Activated CD8-positive, alpha-beta T cell treated with anti-CD3 and anti-CD28 coated beads, Interleukin-2, amount 10 ng/mL, durations not matched to agents 7 days and 5 days (primary cell): ENCODE measurements around the gene ZFYVE21. TPM values are rescaled to one million over a fixed set of nuclear protein-coding genes. Genes with fewer than 3 reads are reported as not detected.

Experiments used
- ATAC-seq: fragments of 150-1000 bp; cut with Tn5 transposase; one replicate; pipeline ENCODE4 v1.10.0; 2021; ENCODE audit warnings: moderate library complexity
- CTCF ChIA-PET: fragments of 350-600 bp; sonication (Branson Sonifier 250); formaldehyde crosslinking; loops from one replicate; lab custom pipeline; 2021; ENCODE audit warnings: antibody characterized with exemption; lab: Charles Lee
- POLR2A ChIA-PET: fragments of 350-600 bp; sonication (Branson Sonifier 250); formaldehyde crosslinking; loops from one replicate; lab custom pipeline; 2021; ENCODE audit warnings: antibody characterized with exemption; lab: Charles Lee
- DNase-seq: peaks from one replicate; pipeline ENCODE4 v3.0.0-alpha.2; 2020
- H3K27ac Mint-ChIP-seq: one replicate; pipeline ENCODE4 v1.8.0; 2021; ENCODE audit warnings: mild to moderate bottlenecking, mixed read lengths
- H3K27me3 Mint-ChIP-seq: one replicate; pipeline ENCODE4 v1.8.0; 2021; ENCODE audit warnings: low read depth, mixed read lengths
- H3K36me3 Mint-ChIP-seq: one replicate; pipeline ENCODE4 v1.8.0; 2021; ENCODE audit warnings: low read depth, mixed read lengths
- H3K4me1 Mint-ChIP-seq: one replicate; pipeline ENCODE4 v1.8.0; 2021; ENCODE audit warnings: low read depth, mixed read lengths
- H3K4me3 Mint-ChIP-seq: one replicate; pipeline ENCODE4 v1.8.0; 2021; ENCODE audit warnings: mild to moderate bottlenecking, mixed read lengths
- H3K9me3 Mint-ChIP-seq: one replicate; pipeline ENCODE4 v1.8.0; 2022; ENCODE audit warnings: mixed read lengths; ENCODE audit not compliant: insufficient read depth
- total RNA-seq, 2 experiments: library from RNA; stranded (reverse); gene quantifications; one replicate each; pipeline ENCODE4 v1.2.3, GENCODE V29; 2021

Gene ZFYVE21
- total RNA-seq, 2 experiments from 2014 or later: 16.7 to 17.4 TPM

DNA sequence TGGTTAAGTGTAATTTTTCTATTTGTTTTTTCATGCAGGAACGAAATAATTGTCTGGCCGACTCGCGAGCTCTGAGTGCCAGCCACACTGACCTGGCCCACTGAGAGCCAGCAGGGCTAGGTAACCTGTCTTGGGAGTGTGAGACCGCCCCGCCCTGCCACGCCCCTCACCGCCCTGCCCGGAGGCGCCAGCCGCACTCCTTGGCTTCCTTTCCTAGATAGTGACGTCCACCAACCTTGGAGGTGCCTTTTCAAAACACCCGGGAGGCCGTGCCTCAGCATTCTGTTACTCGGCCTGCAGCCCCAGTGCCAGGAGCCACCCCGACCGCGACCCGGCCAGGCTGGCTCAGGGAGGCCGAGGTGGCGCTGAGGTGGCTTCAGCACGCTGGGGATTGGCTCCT, 22.1 kb upstream of the ZFYVE21 start:
- H3K4me3 Mint-ChIP-seq: no peak overlapping the region
- ATAC-seq (no peak), DNase-seq (no peak)
- peaks cover 39% of the 10 kb centered on the region for H3K36me3 Mint-ChIP-seq
- CTCF ChIA-PET: interaction anchor here (1.1 kb wide), 1 partner anchor 14 kb away, joined by 4 read pairs; no protein-coding TSS in a partner anchor
- no peaks in the 10 kb centered on the region for H3K4me1 Mint-ChIP-seq
- H3K27ac Mint-ChIP-seq: no peak overlapping the region
- POLR2A ChIA-PET: no interaction called here
- no peaks in the 10 kb centered on the region for H3K9me3 Mint-ChIP-seq
- no peaks in the 10 kb centered on the region for H3K27me3 Mint-ChIP-seq

- Mint-ChIP-seq H3K27ac (no peak overlapping the region), H3K36me3 (peaks cover 36% of the 10 kb centered on the region), H3K4me3 (no peak overlapping the region), H3K4me1 (no peaks in the 10 kb centered on the region), H3K9me3 (no peaks in the 10 kb centered on the region), H3K27me3 (no peaks in the 10 kb centered on the region)
- no peak for ATAC-seq
- DNase-seq: no peak
- ChIA-PET CTCF (no interaction called here), POLR2A (interaction anchor here (0.6 to 0.9 kb wide), 2 partner anchors 15 to 32 kb away, joined by 3 read pairs; no protein-coding TSS in a partner anchor)
Observed at GRCh38 chr14:103694572-103695026, 21.0 kb upstream of the ZFYVE21 start.

GRCh38 chr14:103695296-103696069, 20.1 kb upstream of the ZFYVE21 start:
- no peaks in the 10 kb centered on the region for H3K27me3 Mint-ChIP-seq
- H3K4me1 Mint-ChIP-seq: no peaks in the 10 kb centered on the region
- H3K36me3 Mint-ChIP-seq: peaks cover 35% of the 10 kb centered on the region
- H3K9me3 Mint-ChIP-seq: no peaks in the 10 kb centered on the region
- ATAC-seq (no peak), DNase-seq (no peak)
- ChIA-PET POLR2A (no interaction called here), CTCF (no interaction called here)
- H3K27ac Mint-ChIP-seq: no peak overlapping the region
- no peak overlapping the region for H3K4me3 Mint-ChIP-seq

GRCh38 chr14:103696070-103696402, 19.6 kb upstream of the ZFYVE21 start:
- Mint-ChIP-seq H3K27me3 (no peaks in the 10 kb centered on the region), H3K4me1 (no peaks in the 10 kb centered on the region), H3K9me3 (no peaks in the 10 kb centered on the region), H3K36me3 (peaks cover 34% of the 10 kb centered on the region), H3K27ac (no peak overlapping the region), H3K4me3 (no peak overlapping the region)
- CTCF ChIA-PET: interaction anchor here (1.8 kb wide), 1 partner anchor 16 kb away, joined by 5 read pairs; no protein-coding TSS in a partner anchor
- POLR2A ChIA-PET: no interaction called here
- ATAC-seq (no peak), DNase-seq (no peak)

GRCh38 chr14:103696466-103697071, 19.0 kb upstream of the ZFYVE21 start:
- H3K9me3 Mint-ChIP-seq: no peaks in the 10 kb centered on the region

GRCh38 chr14:103697206-103697602, 18.4 kb upstream of the ZFYVE21 start:
- Mint-ChIP-seq H3K4me3 (no peak overlapping the region), H3K27ac (no peak overlapping the region), H3K4me1 (no peaks in the 10 kb centered on the region), H3K9me3 (no peaks in the 10 kb centered on the region), H3K27me3 (no peaks in the 10 kb centered on the region), H3K36me3 (peaks cover 37% of the 10 kb centered on the region)
- ChIA-PET CTCF (interaction anchor here (1.8 kb wide), 1 partner anchor 17 kb away, joined by 5 read pairs; no protein-coding TSS in a partner anchor), POLR2A (no interaction called here)
- DNase-seq (no peak), ATAC-seq (no peak)

More at GRCh38 chr14:103696466-103697071, 19.0 kb upstream of the ZFYVE21 start:
- ChIA-PET CTCF (interaction anchor here (1.8 kb wide), 1 partner anchor 17 kb away, joined by 5 read pairs; no protein-coding TSS in a partner anchor), POLR2A (no interaction called here)
- DNase-seq (no peak), ATAC-seq (no peak)
- no peak overlapping the region for H3K4me3 Mint-ChIP-seq
- no peaks in the 10 kb centered on the region for H3K4me1 Mint-ChIP-seq
- H3K27me3 Mint-ChIP-seq: no peaks in the 10 kb centered on the region
- H3K27ac Mint-ChIP-seq: peak overlapping the region; percentile 20
- peaks cover 34% of the 10 kb centered on the region for H3K36me3 Mint-ChIP-seq

DNA sequence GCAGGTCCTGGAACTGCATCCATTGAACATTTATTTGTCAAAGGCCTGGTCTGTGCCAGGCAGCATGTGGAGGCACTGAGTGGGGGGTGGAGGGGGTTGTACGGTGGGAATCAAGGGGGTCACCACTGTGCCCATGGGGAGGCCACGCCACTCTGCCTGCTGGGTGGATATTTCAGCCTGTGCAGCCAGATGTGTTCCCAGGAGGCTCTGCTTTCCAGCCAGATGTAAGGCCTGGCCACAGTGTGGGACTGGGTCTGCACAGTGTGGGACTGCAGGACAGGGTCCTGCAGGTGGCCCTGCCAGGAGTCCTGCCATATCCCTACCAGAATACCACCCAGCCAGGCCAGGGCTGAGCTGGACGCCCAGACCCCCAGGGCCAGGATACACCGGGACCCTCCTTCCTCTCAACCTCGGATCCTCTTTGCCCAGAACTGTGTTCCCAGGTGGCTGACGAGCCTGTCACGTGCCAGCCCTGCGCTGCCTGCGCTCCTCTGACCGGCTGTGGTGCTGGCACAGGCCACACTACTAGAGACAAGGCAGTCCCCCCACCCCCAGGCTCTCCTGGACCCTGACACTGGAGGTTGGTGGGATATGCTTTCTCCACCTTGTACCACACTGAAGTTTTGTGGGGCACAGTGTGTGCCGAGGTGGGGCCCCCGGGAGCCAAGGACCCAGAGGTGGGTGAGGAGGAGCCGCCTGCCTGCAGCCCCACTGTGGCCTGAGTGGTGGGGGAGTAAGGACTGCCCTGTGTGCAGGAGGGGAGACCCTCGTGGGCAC, 17.8 kb upstream of the ZFYVE21 start:
- ATAC-seq (no peak), DNase-seq (no peak)
- Mint-ChIP-seq H3K4me3 (no peak overlapping the region), H3K27me3 (no peaks in the 10 kb centered on the region), H3K4me1 (no peaks in the 10 kb centered on the region), H3K27ac (no peak overlapping the region), H3K9me3 (no peaks in the 10 kb centered on the region), H3K36me3 (peaks cover 39% of the 10 kb centered on the region)
- POLR2A ChIA-PET: no interaction called here
- CTCF ChIA-PET: interaction anchor here (1.8 kb wide), 2 partner anchors 18 to 111 kb away, joined by 4 to 5 read pairs; no protein-coding TSS in a partner anchor

GRCh38 chr14:103698380-103699260, 17.0 kb upstream of the ZFYVE21 start:
- ChIA-PET POLR2A (no interaction called here), CTCF (interaction anchor here (1.8 kb wide), 1 partner anchor 110 kb away, joined by 4 read pairs; no protein-coding TSS in a partner anchor)
- Mint-ChIP-seq H3K4me1 (no peaks in the 10 kb centered on the region), H3K4me3 (no peak overlapping the region), H3K36me3 (peaks cover 37% of the 10 kb centered on the region), H3K27me3 (no peaks in the 10 kb centered on the region), H3K9me3 (no peaks in the 10 kb centered on the region), H3K27ac (no peak overlapping the region)
- ATAC-seq: no peak
- no peak for DNase-seq

DNA sequence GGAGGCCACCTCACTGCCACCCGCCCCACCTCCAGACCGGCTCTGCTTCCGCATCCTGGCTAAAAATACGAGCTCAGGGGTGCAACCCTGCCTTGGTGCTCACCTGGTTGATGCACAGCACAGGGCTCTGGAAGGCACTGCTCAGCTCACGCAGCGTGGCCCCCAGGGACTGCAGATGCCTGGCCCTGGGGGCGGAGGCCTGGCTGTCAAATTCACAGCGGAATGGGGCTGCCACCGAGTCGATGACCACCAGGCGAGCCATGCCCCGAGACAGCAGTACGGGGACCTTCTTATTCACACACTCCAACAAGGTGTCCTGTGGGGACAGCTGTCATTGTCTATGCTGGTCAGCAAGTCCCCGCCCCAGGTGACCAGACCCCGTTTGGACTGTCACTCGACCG, 16.3 kb upstream of the ZFYVE21 start:
- Mint-ChIP-seq H3K9me3 (no peaks in the 10 kb centered on the region), H3K27ac (peak overlapping the region; percentile 43), H3K27me3 (no peaks in the 10 kb centered on the region), H3K36me3 (peaks cover 33% of the 10 kb centered on the region), H3K4me1 (no peaks in the 10 kb centered on the region), H3K4me3 (no peak overlapping the region)
- CTCF ChIA-PET: interaction anchor here (1.8 kb wide), 1 partner anchor 109 kb away, joined by 4 read pairs; no protein-coding TSS in a partner anchor
- DNase-seq (no peak), ATAC-seq (no peak)
- POLR2A ChIA-PET: no interaction called here

GRCh38 chr14:103699901-103700752, 15.5 kb upstream of the ZFYVE21 start:
- Mint-ChIP-seq H3K27ac (no peak overlapping the region), H3K27me3 (no peaks in the 10 kb centered on the region), H3K9me3 (no peaks in the 10 kb centered on the region), H3K4me1 (peaks cover 6% of the 10 kb centered on the region), H3K4me3 (no peak overlapping the region), H3K36me3 (peaks cover 38% of the 10 kb centered on the region)
- no peak for DNase-seq
- ChIA-PET CTCF (no interaction called here), POLR2A (interaction anchor here (0.5 to 0.8 kb wide), 2 partner anchors 12 to 14 kb away, joined by 3 read pairs; no protein-coding TSS in a partner anchor)
- ATAC-seq: no peak
